GM18867 (cell line): ENCODE measurements around the gene ANGPT4.
"Not testable (repeated sequence)": the region's sequence is repeated elsewhere in the genome, so short reads cannot be mapped to it uniquely, and the experiment has no call there.

Experiments used
- ATAC-seq: cut with Tn5 transposase; IDR thresholded peaks from one replicate; pipeline ENCODE4 v1.9.1; 2021; ENCODE audit warnings: mild to moderate bottlenecking, moderate library complexity; ENCODE audit not compliant: unreplicated experiment

ANGPT4 gene

DNA sequence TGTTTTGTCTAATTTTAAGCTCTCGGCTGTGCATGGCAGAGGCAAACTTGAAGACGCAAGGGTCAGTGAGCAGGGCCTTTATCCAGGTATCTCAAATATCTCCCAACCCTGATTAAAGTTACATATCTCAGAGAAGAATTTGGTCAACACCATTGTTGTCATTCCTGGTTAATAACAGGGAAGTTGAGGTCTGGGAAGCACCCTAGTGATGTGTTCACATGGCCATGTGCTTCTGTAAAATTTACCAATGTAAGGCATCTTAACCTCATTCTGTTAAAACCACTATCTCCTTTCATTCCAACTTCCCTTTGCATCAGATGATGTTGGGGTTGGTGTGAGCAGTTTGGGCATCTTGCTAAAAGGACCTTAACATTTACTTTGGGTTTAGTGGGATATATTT, 86.6 kb downstream of the ANGPT4 start:
- no peak for ATAC-seq

- ATAC-seq: no peak
Measured at GRCh38 chr20:828987-829386, 87.1 kb downstream of the ANGPT4 start.

GRCh38 chr20:827981-828380, 88.2 kb downstream of the ANGPT4 start:
- ATAC-seq: not testable (repeated sequence)

DNA sequence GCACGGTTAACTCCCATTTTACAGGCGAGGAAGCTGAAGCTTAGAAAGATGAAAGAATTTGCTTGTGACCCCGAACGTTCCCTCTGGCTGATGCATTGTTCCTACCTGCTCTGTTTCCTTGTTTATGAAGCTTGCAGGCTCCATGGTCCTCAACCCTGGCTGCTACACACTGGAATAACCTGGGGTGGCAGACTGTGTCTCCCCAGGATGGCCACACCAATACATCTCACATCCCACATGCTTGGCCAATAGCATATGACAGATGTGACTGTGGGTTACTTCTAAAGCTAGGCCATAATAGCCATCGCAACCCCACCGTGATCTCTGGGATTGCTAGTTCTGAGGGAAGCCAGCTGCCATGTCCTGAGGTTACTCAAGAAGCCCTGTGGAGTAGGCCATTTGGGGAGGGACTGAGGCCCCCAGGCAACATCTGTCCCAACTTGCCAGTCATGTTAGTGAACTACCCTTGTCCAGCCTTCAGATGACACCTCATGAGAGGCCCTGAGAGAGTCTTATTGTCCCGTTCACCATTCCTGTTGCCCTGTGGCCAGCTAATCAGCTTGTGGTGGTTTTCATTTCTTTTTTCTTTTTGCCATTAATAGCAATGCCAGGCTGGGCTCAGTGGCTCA, 89.3 kb downstream of the ANGPT4 start:
- no peak for ATAC-seq

GRCh38 chr20:825710-826421, 90.3 kb downstream of the ANGPT4 start:
- no peak for ATAC-seq

DNA sequence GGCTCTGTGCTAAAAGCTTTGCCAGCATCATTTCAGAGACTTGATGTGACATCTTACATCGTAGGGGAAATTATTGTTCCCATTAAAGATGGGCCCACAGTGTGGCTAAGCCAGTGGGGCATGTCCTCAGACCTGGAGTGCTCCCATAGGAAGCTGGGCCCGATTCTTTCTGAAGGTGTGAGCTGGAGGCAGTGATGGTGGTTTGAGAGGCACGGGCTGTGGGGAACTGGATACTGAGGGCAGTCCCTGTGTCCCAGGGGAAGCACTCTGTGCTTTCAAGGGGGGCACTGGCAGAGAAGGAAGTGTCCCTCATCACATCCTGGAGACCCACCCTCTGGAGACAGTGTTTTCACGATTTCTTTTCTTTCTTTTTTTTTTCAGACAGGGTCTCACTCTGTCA, 91.2 kb downstream of the ANGPT4 start:
- ATAC-seq: no peak

GRCh38 chr20:824490-824889, 91.6 kb downstream of the ANGPT4 start:
- ATAC-seq: no peak

- no peak for ATAC-seq
Measured at GRCh38 chr20:823574-823902, 92.6 kb downstream of the ANGPT4 start.

DNA sequence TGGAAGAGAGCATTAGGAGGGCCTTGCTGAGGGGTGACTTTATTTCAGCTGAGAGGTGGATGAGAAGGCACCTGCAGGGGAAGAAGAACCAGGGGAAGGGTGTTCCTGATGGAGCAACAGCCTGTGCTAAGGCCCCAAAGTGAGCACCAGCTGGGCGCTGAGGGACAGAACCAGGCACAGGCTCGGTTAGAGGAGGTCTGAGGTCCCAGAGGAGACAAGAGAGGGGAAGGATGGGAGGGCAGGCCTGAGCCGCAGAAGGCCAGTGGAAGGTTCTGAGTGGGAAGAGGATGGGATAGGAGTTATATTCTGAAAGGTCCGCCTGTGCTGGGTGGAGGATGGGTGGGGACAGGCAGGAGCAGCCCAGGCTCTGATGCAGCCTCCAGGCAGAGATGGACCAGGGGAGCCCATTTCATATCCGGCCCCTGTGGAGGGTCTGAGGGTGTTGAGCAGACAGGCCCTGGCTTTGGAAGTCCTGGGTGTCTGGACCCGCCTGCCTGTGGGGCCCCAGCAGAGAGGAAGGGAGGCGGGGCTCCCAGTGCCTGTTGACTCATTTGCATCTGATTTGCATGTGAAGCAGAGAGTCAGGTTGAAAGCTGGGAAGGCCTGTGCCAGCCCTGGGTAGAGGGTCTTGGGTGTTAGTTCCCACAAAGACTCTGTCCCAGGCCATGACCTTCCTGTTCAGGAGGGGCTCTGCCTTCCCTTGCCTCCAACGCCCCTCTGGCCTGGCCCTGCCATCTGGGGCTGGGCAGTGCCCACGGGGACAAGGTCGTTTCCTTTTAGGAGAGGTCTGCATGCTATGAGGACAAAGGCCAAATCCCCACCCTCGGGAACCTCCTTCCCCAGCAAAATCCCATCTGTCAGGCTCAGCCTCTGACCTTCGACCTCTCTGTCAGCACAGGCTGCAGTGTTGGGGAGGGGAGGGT, 93.2 kb downstream of the ANGPT4 start:
- no peak for ATAC-seq

GRCh38 chr20:821731-822065, 94.4 kb downstream of the ANGPT4 start:
- no peak for ATAC-seq

DNA sequence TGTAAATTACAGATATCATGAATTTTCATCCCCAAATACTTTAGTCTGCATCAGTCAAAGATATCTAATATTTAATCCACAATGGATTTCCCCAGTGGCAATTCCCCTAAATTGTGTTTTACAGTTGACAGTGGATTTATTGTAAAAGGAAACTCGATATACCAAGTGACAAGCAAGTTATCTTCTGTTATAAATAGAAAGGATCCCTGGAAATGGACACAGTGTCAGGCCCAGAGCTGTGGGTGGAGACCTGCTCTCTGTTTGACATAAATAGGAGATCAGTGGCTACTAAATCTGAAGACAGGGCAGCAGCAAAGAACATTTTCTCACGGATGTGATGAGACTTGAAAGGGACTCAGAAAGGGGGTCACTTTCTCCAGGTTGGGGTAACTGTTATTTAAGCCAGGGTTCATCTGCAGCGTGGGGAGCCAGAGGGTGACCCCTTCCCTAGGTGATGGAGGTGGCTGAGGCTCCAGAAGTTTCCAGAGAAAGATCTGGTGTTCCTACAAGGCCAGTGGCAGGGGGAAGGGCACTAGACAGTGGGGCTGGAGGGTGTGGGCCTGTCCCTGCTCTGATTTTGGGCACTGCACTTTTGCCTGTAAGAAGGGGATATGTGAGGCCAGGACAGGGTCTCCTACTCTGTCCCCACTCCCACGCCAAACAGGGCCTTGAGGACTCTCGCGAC, 94.9 kb downstream of the ANGPT4 start:
- no peak for ATAC-seq

- no peak for ATAC-seq
Measured at GRCh38 chr20:820323-820953, 95.7 kb downstream of the ANGPT4 start.
